SIG-M5 (cell line): ENCODE data around the gene RPLP2.

Source experiments
- DNase-seq: peaks from one replicate; lab custom pipeline; 2025; lab: John Stamatoyannopoulos, UW

Gene RPLP2

GRCh38 chr11:824292-824880 lies 14.6 kb downstream of the RPLP2 start:
- no peak for DNase-seq

GRCh38 chr11:824942-825341 lies 15.2 kb downstream of the RPLP2 start:
- DNase-seq = no peak

DNA sequence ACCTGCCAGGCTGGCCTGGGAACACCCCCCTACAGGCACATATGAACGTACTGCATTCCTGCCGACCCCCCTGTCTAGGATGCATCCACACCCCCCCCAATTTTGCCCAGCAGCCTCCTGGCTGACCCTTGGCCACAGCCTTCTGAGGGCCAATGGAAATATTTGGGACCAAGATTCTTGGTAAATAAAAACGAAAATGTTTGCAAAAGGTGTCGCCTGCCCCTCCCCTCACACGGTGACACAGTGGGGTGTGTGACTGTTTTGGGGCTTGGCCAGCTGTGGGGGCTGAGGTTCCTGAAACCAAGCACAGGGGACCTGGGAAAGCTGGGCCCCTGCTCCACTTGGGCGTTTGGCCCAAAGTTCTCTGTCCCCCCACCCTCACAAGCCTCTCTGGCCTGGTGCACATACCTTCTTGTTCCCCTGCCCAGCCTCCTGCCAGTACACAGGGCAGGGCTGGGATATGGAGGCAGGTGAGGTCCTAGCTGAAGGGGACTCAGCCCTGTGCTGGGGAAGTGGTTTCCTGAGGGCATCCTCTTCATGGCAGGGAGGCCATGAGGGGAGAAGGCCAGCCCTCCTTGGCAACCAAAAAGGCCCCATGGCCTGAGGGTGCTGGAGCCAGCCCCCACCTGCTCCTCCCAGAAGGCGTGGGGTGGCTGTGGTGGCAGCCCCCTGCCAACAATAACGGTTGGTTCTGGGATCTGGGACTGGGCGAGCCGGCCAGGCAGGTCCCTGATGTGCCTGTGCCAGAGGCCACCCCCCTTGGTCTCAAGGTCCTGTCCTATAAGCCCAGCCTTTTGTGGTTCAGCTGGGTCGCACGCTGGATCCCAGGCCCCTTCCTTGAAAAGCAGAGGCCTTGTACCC lies 15.8 kb downstream of the RPLP2 start:
- no peak for DNase-seq

DNA sequence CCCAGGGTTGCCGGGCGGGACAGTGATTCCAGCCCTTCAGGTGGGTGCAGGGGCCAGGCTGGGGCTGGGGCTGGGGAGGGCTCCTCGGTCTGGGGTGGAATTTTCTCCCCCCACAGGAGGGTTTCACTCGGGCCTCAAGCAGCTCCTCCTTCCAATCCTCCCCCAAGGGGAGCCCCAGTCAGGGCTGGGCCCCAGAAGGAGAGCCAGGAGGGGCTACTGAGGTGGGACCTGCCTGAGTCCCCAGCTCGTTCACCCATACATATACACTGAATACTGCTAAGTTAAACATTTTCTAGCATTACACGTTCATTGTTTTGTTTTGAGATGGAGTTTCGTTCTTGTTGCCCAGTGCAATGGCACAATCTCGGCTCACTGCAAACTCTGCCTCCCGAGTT lies 16.5 kb downstream of the RPLP2 start:
- DNase-seq = no peak

DNA sequence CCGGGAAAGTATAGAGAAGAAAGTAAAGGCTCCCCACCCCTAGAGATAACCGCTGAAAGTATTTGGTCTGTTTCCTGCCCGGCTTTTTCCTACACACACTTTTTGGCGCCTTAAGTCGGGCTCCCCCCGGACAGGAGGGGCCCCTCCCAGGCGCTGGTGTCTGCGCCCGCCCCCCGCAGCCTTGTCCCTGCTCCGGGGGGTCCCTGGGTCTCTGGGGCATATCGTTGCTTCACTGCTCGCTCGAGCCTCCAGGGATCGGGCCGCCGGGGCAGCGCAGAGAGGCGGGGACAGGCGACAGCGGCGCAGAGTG lies 17.0 kb downstream of the RPLP2 start:
- no peak for DNase-seq

DNA sequence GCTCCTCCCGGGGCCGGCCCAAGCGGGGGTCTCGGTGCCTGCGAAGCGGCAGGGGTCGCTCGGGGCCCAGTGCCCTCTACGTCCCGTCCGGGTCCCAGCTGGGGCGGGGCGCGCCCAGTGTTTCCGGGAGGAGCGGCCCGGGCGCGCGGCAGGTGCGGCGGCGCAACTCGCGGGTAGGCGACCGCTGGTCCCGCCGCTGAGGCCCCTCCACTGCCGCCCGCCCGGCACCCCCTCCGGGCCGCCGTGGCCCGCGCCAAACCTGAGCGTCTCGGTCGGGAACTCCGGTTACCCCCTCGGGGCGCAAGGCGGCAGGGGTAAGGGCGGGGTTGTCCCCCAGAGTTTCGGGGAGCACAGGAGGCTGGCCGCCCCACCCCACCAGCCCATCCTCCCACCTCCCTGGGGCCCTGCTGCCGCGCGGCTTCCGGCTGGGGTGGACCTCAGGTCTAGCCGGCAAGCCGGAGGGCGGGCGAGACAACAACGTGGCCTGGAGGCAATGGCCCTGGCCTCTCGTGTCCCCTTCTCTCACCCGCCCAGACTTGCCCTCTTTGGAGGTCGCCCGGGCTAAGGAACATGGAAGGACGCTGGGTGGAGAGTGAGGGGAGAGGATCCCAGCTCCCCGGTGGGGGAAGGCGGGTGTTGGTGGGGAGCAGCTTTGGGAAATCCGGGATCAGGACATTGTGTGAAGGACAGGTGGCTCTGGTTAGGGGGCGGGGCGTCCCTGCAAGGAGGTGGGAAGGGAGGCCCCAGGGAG lies 17.6 kb downstream of the RPLP2 start:
- no peak for DNase-seq

DNA sequence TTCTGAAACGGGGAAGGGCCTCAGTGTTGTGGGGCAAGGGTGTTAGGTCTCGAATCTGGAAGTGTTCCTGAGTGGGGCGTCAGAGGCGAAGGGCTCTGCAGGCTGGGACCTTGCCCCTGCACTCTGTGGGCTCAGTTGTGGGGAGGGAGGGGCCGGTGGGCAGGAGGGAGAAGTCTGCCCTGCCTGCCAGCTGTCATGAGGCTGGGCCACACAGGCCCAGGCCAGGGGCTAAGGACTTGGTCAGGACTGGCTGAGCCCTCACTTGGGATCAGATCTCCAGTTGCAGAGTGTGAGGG lies 18.1 kb downstream of the RPLP2 start, which contains the start of gene CRACR2B:
Gene CRACR2B, plus strand, starts transcription at position 23 of the 296 bp plus-strand sequence. CDS start 689 bp downstream, outside the sequence.
- DNase-seq = no peak

DNA sequence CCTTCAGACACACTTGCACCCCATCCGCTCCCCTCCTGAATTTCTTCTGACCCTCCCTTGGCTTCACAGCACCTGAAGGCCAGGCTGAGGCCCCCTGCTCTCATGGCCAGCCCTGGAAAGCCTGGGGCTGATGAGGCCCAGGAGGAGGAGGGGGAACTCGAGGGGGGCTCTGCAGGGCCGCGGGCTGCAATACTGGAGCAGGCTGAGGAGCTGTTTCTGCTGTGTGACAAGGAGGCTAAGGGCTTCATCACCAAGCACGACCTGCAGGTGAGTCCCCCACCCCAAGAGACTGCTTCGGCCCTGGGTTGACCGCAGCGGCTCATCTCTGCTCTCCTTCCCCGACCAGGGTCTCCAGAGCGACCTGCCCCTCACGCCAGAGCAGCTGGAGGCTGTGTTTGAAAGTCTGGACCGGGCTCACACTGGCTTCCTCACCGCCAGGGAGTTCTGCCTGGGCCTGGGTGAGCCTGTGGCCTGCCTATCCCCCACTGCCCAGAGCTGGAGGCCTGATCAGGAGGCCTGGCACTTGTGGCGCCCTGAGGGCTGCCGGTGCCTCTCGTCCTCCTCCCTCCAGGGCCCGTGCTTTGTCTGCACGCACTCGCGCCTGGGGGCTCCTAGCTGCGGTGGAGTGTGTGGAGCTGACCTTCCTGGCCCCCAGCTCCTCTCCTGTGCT lies 18.9 kb downstream of the RPLP2 start:
- no peak for DNase-seq

GRCh38 chr11:829176-829846 lies 19.5 kb downstream of the RPLP2 start:
- no peak for DNase-seq

GRCh38 chr11:829847-830294 lies 20.1 kb downstream of the RPLP2 start:
- no peak for DNase-seq

GRCh38 chr11:830295-831117 lies 20.7 kb downstream of the RPLP2 start:
- DNase-seq = no peak

DNA sequence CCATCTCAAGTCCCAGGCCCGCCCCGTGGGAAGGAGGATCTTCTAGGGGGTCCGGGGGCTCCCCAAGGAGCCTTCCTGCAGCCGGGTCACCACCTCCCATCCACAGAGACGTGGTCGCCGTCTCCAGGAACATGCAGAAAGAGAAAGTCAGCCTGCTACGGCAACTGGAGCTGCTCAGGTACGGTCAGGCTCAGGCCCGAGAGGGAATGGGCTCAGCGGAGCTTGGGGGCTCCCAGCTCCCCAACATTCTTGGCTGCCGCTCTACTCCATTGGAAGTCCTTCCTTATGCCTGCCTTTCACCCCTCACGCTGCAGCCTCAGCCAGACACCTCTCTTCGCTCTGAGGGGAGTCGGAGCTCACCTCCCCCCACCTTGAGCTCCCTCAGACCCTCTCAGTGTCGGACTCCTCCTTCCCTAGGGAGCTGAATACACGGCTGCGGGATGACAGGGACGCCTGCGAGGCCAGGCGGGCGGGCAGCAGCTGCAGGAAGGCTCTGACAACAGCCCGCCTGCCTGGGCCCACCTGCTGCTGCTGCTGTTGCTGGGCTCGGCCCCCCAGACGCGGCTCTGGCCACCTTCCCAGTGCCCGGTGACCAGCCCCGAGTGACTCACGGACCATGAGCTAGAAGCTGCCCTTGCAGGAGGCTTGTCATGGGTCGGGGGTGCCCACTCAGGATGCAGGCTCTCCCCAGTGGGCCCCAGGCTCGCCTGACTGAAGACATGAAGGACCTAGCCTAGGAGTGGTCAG lies 21.5 kb downstream of the RPLP2 start:
- DNase-seq = no peak

DNA sequence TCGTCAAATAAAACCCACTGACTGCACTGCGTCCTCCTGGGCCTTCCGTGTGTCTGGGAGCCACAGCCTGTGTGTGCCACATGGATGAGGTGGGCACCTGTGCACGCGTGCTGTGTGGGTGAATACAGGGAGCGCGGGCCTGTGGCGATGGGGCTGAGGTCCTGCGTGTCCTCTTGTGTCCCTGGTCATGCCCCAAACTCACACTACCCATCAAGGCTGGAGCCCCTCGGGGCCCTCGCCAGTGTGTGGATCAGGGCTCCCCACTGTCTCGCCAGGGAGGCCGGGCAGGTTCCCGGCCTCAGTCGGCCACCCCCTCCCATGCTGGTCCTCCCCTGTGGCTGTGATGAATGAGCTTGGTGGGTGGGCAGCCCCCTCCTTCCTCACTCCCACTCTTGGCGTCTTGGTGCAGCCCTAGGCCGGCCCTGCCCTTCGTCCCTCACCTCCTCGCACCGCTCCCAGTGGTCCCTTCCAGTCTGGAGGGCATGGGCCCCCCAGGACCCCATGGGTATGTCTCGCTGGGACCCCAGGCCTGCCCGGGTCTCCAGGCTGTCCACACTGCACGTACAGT lies 22.3 kb downstream of the RPLP2 start:
- no peak for DNase-seq

DNA sequence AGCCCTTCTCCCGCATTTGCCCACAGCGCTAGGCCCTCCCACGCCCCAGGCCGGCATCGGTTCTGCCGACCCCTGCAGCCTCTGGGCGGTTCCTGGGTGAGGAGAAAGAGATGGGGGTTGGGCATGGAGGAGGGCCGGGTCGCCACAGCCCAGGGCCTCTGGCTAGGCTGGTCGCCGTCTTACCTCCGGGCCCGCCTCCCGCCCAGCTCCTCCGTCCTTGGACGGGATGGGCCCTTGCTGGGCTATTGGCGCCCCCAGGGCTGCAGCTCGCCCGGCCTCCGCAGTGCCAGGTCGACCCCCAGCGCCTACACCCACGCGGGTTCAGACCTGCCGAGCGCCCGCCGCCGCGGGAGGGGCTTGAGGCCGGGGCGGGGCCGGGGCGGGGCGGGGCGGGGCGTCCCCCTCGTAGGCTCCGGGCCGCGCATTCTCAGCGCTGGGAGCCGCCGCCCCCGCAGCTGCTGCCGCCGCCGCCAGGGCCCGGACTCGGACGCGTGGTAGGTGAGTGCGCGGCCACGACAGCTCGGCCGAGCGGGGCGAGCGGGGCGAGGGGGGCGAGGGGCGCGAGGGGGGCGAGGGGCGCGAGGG lies 22.9 kb downstream of the RPLP2 start, which contains the start of gene CD151:
Gene CD151, plus strand, starts transcription at position 424 of the 585 bp plus-strand sequence. CDS start 3,118 bp downstream, outside the sequence.
- DNase-seq = no peak

DNA sequence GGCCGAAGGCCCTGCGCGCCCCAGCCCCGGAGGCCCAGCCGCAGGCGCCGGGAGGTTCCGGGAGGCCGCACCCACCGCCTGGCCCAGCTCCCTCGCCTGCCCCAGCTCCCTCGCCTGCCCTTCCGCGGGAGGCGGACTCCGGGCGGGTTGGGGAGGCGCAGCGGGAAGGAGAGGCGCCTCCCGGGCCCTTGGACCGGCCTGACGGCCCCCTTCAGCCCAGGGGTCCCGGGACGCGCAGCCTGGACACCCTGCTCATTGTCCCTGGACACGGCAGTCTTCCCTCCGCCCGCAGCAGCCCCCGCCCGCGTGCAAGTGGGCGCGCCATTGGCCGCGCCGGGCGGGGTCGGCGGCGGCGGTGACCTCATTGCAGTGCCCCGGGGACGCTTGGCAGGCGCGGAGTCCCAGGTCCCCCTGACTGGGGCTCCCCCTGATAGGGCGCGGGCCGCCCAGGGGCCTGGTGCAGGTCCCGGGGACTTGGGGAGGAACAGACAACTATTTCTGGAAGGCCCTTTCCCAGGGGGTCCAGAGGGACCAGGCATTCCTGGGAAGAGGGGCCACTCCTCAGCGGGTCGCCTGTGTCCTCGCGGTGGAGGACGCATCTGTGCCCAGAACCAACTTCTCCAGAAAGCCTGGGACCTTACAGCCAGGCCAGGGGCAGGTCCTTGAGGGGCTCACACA lies 23.5 kb downstream of the RPLP2 start:
- no peak for DNase-seq

- DNase-seq = no peak
Measured at GRCh38 chr11:833849-834311, 24.1 kb downstream of the RPLP2 start.

- no peak for DNase-seq
Measured at GRCh38 chr11:834371-835316, 24.9 kb downstream of the RPLP2 start.

DNA sequence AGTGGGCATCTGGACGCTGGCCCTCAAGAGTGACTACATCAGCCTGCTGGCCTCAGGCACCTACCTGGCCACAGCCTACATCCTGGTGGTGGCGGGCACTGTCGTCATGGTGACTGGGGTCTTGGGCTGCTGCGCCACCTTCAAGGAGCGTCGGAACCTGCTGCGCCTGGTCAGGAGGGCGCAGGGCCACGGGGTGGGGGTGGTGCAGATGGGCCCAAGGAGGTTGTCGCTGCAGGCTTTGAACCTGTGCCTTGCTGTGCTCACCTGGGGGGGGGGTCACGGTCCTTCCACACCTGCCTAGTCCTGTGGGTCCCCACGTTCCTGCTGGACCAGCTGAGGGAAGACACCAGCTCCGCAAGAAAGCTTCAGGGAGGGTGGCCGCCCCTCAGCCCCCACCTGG lies 26.5 kb downstream of the RPLP2 start:
- no peak for DNase-seq
